ENCODE data around the gene METTL4.

The METTL4 gene

GRCh38 chr18:2515908-2516625 lies 55.2 kb downstream of the METTL4 start:
- peak; percentile 78 for ATAC-seq
- no peak for TF ChIP-seq BACH2 (CRISPR knock-in tag; IDR thresholded peaks at IDR 0.05; ENCODE audit: borderline replicate concordance)
- TF ChIP-seq ZFP30 (CRISPR knock-in tag; IDR thresholded peaks at IDR 0.05), result no peak
- peak; percentile 81; the same call in 1 of the 2 replicates for TF ChIP-seq CSDC2 (CRISPR knock-in tag; IDR thresholded peaks at IDR 0.05)
- TF ChIP-seq PPARA (CRISPR knock-in tag; IDR thresholded peaks at IDR 0.05; ENCODE audit: borderline replicate concordance), result no peak
- no peak for TF ChIP-seq RARB (CRISPR knock-in tag; IDR thresholded peaks at IDR 0.05)
- TF ChIP-seq PATZ1 (CRISPR knock-in tag; IDR thresholded peaks at IDR 0.05; ENCODE audit: borderline replicate concordance), result no peak
- no peak for TF ChIP-seq CREB5 (CRISPR knock-in tag; IDR thresholded peaks at IDR 0.05; ENCODE audit: low read depth)
- 0 out of 2 replicates have a peak, but pooled peaks have one; percentile 21 for TF ChIP-seq SNAI2 (CRISPR knock-in tag; IDR thresholded peaks at IDR 0.05)
- TF ChIP-seq ZNF70 (CRISPR knock-in tag; IDR thresholded peaks at IDR 0.05), result no peak
- TF ChIP-seq TOX (CRISPR knock-in tag; IDR thresholded peaks at IDR 0.05; ENCODE audit: borderline replicate concordance), result peak; percentile 30; the same call in 1 of the 2 replicates
- TF ChIP-seq POU6F1 (CRISPR knock-in tag; IDR thresholded peaks at IDR 0.05; ENCODE audit: borderline replicate concordance, low read depth), result no peak
- TF ChIP-seq ESRRG (CRISPR knock-in tag; IDR thresholded peaks at IDR 0.05), result no peak
- no peak for TF ChIP-seq ZC3H10 (CRISPR knock-in tag; IDR thresholded peaks at IDR 0.05)
- TF ChIP-seq TSHZ2 (CRISPR knock-in tag; IDR thresholded peaks at IDR 0.05), result no peak
- no peak for TF ChIP-seq CSRNP3 (CRISPR knock-in tag; IDR thresholded peaks at IDR 0.05)

GRCh38 chr18:2515171-2515787 lies 56.0 kb downstream of the METTL4 start:
- TF ChIP-seq ZFP3 (CRISPR knock-in tag; IDR thresholded peaks at IDR 0.05) (no peak), TOX (CRISPR knock-in tag; IDR thresholded peaks at IDR 0.05; ENCODE audit: borderline replicate concordance) (0 out of 2 replicates have a peak, but pooled peaks have one; percentile 62)
- peak; percentile 84 for ATAC-seq

GRCh38 chr18:2513616-2514015 lies 57.7 kb downstream of the METTL4 start:
- TF ChIP-seq ZFP30 (CRISPR knock-in tag; IDR thresholded peaks at IDR 0.05) (no peak), RARB (CRISPR knock-in tag; IDR thresholded peaks at IDR 0.05) (0 out of 2 replicates have a peak, but pooled peaks have one; percentile 40)
- peak; percentile 30; the same call in 2 of the 3 replicates for ATAC-seq

GRCh38 chr18:2512059-2512458 lies 59.2 kb downstream of the METTL4 start:
- no peak for TF ChIP-seq ZFP3 (CRISPR knock-in tag; IDR thresholded peaks at IDR 0.05)
- TF ChIP-seq ESRRG (CRISPR knock-in tag; IDR thresholded peaks at IDR 0.05), result no peak
- no peak for TF ChIP-seq SNAI2 (CRISPR knock-in tag; IDR thresholded peaks at IDR 0.05)
- TF ChIP-seq CSDC2 (CRISPR knock-in tag; IDR thresholded peaks at IDR 0.05), result no peak
- TF ChIP-seq PATZ1 (CRISPR knock-in tag; IDR thresholded peaks at IDR 0.05; ENCODE audit: borderline replicate concordance), result no peak
- no peak for TF ChIP-seq ZNF565 (CRISPR knock-in tag; conservative IDR thresholded peaks at IDR 0.05; ENCODE audit: low read depth)
- TF ChIP-seq ZFP30 (CRISPR knock-in tag; IDR thresholded peaks at IDR 0.05), result no peak
- no peak for TF ChIP-seq ARNTL (CRISPR knock-in tag; IDR thresholded peaks at IDR 0.05; ENCODE audit: borderline replicate concordance, low read depth)
- TF ChIP-seq CREB5 (CRISPR knock-in tag; IDR thresholded peaks at IDR 0.05; ENCODE audit: low read depth), result no peak
- no peak for TF ChIP-seq ZNF70 (CRISPR knock-in tag; IDR thresholded peaks at IDR 0.05)
- no peak for TF ChIP-seq ISL1 (CRISPR knock-in tag; IDR thresholded peaks at IDR 0.05)
- peak; percentile 17; the same call in 2 of the 3 replicates for ATAC-seq
